Gastroesophageal sphincter (tissue), 3 donors: ENCODE measurements around the gene ITM2C.

Experiments
- EP300 ChIP-seq: sonication (generic); formaldehyde crosslinking; IDR thresholded peaks from one replicate; pipeline ENCODE4 v1.6.1; 2017; ENCODE audit warnings: antibody characterized with exemption, mild to moderate bottlenecking
- POLR2A ChIP-seq, 2 donors: fragments of 450-650 bp; IDR thresholded peaks; one replicate each; pipeline ENCODE4 v1.6.1; 2017; ENCODE audit warnings: antibody characterized with exemption in 2 of 2, mild to moderate bottlenecking in 2 of 2, moderate library complexity in 1 of 2
- POLR2AphosphoS5 ChIP-seq: sonication (generic); formaldehyde crosslinking; IDR thresholded peaks from one replicate; pipeline ENCODE4 v1.6.1; 2017; ENCODE audit warnings: antibody characterized with exemption
- TF ChIP-seq, protein P1 (sequence below), 4 experiments: fragments of 200-600 bp in 2 of 4; fragments of 450-650 bp in 2 of 4; sonication (generic) in 1 of 4; IDR thresholded peaks; one replicate each; pipeline ENCODE4 v1.5.1; 2017 to 2019; ENCODE audit warnings: antibody characterized with exemption in 4 of 4, mild to moderate bottlenecking in 2 of 4, moderate library complexity in 2 of 4

DNA sequence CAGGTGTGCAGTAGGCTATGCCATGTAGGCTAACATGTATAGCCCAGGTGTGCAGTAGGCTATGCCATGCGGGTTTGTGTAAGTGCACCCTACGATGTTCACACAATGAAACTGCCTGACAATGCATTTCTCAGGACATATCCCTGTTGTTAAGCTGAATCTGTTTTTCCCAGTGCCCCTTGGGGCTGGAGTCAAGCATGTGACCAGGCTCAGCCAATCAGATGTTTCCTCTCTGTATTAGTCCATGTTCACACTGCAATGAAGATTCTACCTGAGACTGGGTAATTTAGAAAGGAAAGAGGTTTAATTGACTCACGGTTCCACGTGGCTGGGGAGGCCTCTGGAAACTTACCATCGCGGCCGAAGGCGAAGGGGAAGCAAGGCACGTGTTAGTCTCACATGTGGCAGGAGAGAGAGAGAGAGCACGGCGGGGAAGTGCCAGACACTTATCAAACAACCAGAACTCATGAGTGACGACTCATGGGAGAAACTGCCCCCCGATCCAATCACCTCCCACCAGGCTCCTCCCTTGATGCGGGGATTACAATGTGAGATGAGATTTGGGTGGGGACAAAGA lies 24.2 kb downstream of the ITM2C start:
- TF ChIP-seq, protein P1, sequence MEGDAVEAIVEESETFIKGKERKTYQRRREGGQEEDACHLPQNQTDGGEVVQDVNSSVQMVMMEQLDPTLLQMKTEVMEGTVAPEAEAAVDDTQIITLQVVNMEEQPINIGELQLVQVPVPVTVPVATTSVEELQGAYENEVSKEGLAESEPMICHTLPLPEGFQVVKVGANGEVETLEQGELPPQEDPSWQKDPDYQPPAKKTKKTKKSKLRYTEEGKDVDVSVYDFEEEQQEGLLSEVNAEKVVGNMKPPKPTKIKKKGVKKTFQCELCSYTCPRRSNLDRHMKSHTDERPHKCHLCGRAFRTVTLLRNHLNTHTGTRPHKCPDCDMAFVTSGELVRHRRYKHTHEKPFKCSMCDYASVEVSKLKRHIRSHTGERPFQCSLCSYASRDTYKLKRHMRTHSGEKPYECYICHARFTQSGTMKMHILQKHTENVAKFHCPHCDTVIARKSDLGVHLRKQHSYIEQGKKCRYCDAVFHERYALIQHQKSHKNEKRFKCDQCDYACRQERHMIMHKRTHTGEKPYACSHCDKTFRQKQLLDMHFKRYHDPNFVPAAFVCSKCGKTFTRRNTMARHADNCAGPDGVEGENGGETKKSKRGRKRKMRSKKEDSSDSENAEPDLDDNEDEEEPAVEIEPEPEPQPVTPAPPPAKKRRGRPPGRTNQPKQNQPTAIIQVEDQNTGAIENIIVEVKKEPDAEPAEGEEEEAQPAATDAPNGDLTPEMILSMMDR (IDR thresholded peaks at IDR 0.05), result no peak
- no peak for TF ChIP-seq POLR2A (IDR thresholded peaks at IDR 0.05)
- no peak for TF ChIP-seq EP300
- no peak for TF ChIP-seq POLR2AphosphoS5
